Measurements from ENCODE around the gene GMDS. TPM values are rescaled to one million over a fixed set of nuclear protein-coding genes. Genes with fewer than 3 reads are reported as not detected.
"Not testable (repeated sequence)": the region's sequence is repeated elsewhere in the genome, so short reads cannot be mapped to it uniquely, and the experiment has no call there.

Gene GMDS
- total and polyA plus RNA-seq, 2 donors, result 19.9 to 28.4 TPM

- no peak overlapping the region for H3K27ac ChIP-seq (ENCODE audit: low read depth in 1 of 2, low read length in 1 of 2)
- H3K4me3 ChIP-seq (ENCODE audit: low read length in 2 of 2), result no peak overlapping the region
- H3K9me3 ChIP-seq (ENCODE audit: control insufficient read depth in 2 of 2, insufficient read depth in 1 of 2, low read length in 1 of 2), result peaks cover 0 to 8% of the 10 kb centered on the region in 2 donors
- no peaks in the 10 kb centered on the region for H3K27me3 ChIP-seq (ENCODE audit: control insufficient read depth in 2 of 2, insufficient read depth in 1 of 2, low read length in 1 of 2)
- no peaks in the 10 kb centered on the region for H3K36me3 ChIP-seq (ENCODE audit: control insufficient read depth in 2 of 2, insufficient read depth in 2 of 2, low read length in 1 of 2)
- no peaks in the 10 kb centered on the region for H3K4me1 ChIP-seq (ENCODE audit: control insufficient read depth in 2 of 2, insufficient read depth in 2 of 2, low read length in 2 of 2)
- WGBS, result 95% methylated on average over 10 of the region's 10 CpGs
- no peak for DNase-seq (ENCODE audit: low read depth in 6 of 9, low spot score in 9 of 9)
Measured at GRCh38 chr6:1695546-1696462, 549.6 kb downstream of the GMDS start.

DNA sequence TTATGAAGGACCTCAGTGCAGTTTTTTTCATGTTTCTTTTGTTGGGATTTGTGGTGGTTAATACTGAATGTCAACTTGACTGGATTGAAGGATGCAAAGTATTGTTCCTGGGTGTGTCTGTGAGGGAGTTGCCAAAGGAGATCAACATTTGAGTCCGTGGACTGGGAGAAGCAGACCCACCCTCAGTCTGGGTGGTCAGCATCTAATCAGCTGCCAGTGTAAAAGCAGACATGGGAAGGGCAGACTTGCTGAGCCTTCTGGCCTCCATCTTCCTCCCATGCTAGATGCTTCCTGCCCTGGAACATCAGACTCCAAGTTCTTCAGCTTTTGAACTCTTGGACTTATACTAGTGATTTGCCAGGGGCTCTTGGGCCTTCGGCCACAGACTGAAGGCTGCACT, 553.6 kb downstream of the GMDS start:
- not testable (repeated sequence) for H3K4me3 ChIP-seq (ENCODE audit: low read length in 2 of 2); H3K4me1 ChIP-seq (ENCODE audit: control insufficient read depth in 2 of 2, insufficient read depth in 2 of 2, low read length in 2 of 2); H3K27me3 ChIP-seq (ENCODE audit: control insufficient read depth in 2 of 2, insufficient read depth in 1 of 2, low read length in 1 of 2); DNase-seq (ENCODE audit: low read depth in 6 of 9, low spot score in 9 of 9); H3K27ac ChIP-seq (ENCODE audit: low read depth in 1 of 2, low read length in 1 of 2); H3K9me3 ChIP-seq (ENCODE audit: control insufficient read depth in 2 of 2, insufficient read depth in 1 of 2, low read length in 1 of 2); H3K36me3 ChIP-seq (ENCODE audit: control insufficient read depth in 2 of 2, insufficient read depth in 2 of 2, low read length in 1 of 2)
- 98% methylated on average over 2 of the region's 2 CpGs for WGBS

DNA sequence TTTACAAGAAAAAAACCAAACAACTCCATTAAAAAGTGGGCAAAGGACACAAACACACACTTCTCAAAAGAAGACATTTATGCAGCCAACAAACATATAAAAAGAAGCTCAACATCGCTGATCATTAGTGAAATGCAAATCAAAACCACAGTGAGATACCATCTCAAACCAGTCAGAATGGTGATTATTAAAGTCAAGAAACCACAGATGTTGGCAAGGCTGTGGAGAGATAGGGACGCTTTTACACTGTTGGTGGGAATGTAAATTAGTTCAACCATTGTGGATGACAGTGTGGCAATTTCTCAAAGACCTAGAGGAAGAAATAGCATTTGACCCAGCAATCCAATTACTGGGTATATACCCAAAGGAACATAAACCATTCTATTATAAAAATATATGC, 554.7 kb downstream of the GMDS start:
- H3K9me3 ChIP-seq (ENCODE audit: control insufficient read depth in 2 of 2, insufficient read depth in 1 of 2, low read length in 1 of 2); H3K36me3 ChIP-seq (ENCODE audit: control insufficient read depth in 2 of 2, insufficient read depth in 2 of 2, low read length in 1 of 2); H3K4me3 ChIP-seq (ENCODE audit: low read length in 2 of 2); H3K27ac ChIP-seq (ENCODE audit: low read depth in 1 of 2, low read length in 1 of 2); H3K4me1 ChIP-seq (ENCODE audit: control insufficient read depth in 2 of 2, insufficient read depth in 2 of 2, low read length in 2 of 2); H3K27me3 ChIP-seq (ENCODE audit: control insufficient read depth in 2 of 2, insufficient read depth in 1 of 2, low read length in 1 of 2); DNase-seq (ENCODE audit: low read depth in 6 of 9, low spot score in 9 of 9): not testable (repeated sequence)
- 88% methylated on average over 2 of the region's 2 CpGs for WGBS

GRCh38 chr6:1689141-1689540, 556.3 kb downstream of the GMDS start:
- DNase-seq (ENCODE audit: low read depth in 6 of 9, low spot score in 9 of 9), result no peak
- H3K4me1 ChIP-seq (ENCODE audit: control insufficient read depth in 2 of 2, insufficient read depth in 2 of 2, low read length in 2 of 2), result peaks cover 0 to 2% of the 10 kb centered on the region in 2 donors
- H3K27me3 ChIP-seq (ENCODE audit: control insufficient read depth in 2 of 2, insufficient read depth in 1 of 2, low read length in 1 of 2), result no peaks in the 10 kb centered on the region
- H3K4me3 ChIP-seq (ENCODE audit: low read length in 2 of 2), result no peak overlapping the region
- peaks cover 0 to 5% of the 10 kb centered on the region in 2 donors for H3K9me3 ChIP-seq (ENCODE audit: control insufficient read depth in 2 of 2, insufficient read depth in 1 of 2, low read length in 1 of 2)
- WGBS, result 41% methylated on average over 1 of the region's 1 CpG
- no peak overlapping the region for H3K27ac ChIP-seq (ENCODE audit: low read depth in 1 of 2, low read length in 1 of 2)
- H3K36me3 ChIP-seq (ENCODE audit: control insufficient read depth in 2 of 2, insufficient read depth in 2 of 2, low read length in 1 of 2), result no peaks in the 10 kb centered on the region

DNA sequence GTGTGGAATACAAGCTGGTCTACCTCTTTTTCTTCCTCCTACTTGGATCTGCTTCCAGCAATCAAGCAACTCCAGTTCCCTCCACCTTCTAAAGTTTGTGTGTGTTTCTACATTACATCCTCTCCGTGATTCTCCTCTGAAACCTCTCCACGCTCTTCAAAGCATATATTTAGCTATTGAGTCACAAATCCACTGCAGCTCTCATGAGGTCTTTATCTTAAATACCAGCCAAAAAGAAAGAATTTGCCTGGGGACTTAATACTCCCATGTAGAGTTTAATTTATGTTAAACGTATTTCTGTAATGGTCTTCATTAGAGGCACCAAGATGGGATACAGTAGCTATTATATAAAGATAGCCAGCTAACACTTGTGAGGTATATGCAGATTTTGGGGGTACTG, 557.0 kb downstream of the GMDS start:
- no peak for DNase-seq (ENCODE audit: low read depth in 6 of 9, low spot score in 9 of 9)
- Histone ChIP-seq H3K4me1 (ENCODE audit: control insufficient read depth in 2 of 2, insufficient read depth in 2 of 2, low read length in 2 of 2) (peaks cover 0 to 2% of the 10 kb centered on the region in 2 donors), H3K27ac (ENCODE audit: low read depth in 1 of 2, low read length in 1 of 2) (no peak overlapping the region), H3K4me3 (ENCODE audit: low read length in 2 of 2) (no peak overlapping the region), H3K36me3 (ENCODE audit: control insufficient read depth in 2 of 2, insufficient read depth in 2 of 2, low read length in 1 of 2) (no peaks in the 10 kb centered on the region), H3K27me3 (ENCODE audit: control insufficient read depth in 2 of 2, insufficient read depth in 1 of 2, low read length in 1 of 2) (no peaks in the 10 kb centered on the region), H3K9me3 (ENCODE audit: control insufficient read depth in 2 of 2, insufficient read depth in 1 of 2, low read length in 1 of 2) (peaks cover 0 to 5% of the 10 kb centered on the region in 2 donors)
- WGBS, result 99% methylated on average over 3 of the region's 3 CpGs

DNA sequence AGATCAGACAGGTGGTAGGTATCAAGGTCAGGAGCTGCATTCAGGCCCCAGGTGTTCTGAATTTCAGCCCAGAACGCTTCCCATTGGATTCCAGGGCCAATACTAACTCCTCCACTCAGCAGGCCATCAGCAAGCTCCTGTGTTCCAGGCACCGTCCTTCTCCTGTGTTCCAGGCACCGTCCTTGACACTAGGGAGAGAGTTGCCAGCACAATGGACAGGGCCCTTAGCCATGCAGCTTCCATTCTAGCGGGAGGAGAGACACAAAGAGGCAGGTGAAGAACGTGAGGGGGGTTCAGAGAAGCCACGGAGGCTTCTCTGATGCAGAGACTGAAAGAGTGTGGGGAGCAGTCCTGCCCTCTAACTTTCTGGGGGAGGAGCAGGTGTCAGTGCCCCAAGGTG, 558.0 kb downstream of the GMDS start:
- no peaks in the 10 kb centered on the region for H3K27me3 ChIP-seq (ENCODE audit: control insufficient read depth in 2 of 2, insufficient read depth in 1 of 2, low read length in 1 of 2)
- no peak for DNase-seq (ENCODE audit: low read depth in 6 of 9, low spot score in 9 of 9)
- no peaks in the 10 kb centered on the region for H3K36me3 ChIP-seq (ENCODE audit: control insufficient read depth in 2 of 2, insufficient read depth in 2 of 2, low read length in 1 of 2)
- H3K9me3 ChIP-seq (ENCODE audit: control insufficient read depth in 2 of 2, insufficient read depth in 1 of 2, low read length in 1 of 2), result no peaks in the 10 kb centered on the region
- no peak overlapping the region for H3K27ac ChIP-seq (ENCODE audit: low read depth in 1 of 2, low read length in 1 of 2)
- WGBS, result 86% methylated on average over 6 of the region's 6 CpGs
- no peak overlapping the region for H3K4me3 ChIP-seq (ENCODE audit: low read length in 2 of 2)
- peaks cover 0 to 2% of the 10 kb centered on the region in 2 donors for H3K4me1 ChIP-seq (ENCODE audit: control insufficient read depth in 2 of 2, insufficient read depth in 2 of 2, low read length in 2 of 2)

DNA sequence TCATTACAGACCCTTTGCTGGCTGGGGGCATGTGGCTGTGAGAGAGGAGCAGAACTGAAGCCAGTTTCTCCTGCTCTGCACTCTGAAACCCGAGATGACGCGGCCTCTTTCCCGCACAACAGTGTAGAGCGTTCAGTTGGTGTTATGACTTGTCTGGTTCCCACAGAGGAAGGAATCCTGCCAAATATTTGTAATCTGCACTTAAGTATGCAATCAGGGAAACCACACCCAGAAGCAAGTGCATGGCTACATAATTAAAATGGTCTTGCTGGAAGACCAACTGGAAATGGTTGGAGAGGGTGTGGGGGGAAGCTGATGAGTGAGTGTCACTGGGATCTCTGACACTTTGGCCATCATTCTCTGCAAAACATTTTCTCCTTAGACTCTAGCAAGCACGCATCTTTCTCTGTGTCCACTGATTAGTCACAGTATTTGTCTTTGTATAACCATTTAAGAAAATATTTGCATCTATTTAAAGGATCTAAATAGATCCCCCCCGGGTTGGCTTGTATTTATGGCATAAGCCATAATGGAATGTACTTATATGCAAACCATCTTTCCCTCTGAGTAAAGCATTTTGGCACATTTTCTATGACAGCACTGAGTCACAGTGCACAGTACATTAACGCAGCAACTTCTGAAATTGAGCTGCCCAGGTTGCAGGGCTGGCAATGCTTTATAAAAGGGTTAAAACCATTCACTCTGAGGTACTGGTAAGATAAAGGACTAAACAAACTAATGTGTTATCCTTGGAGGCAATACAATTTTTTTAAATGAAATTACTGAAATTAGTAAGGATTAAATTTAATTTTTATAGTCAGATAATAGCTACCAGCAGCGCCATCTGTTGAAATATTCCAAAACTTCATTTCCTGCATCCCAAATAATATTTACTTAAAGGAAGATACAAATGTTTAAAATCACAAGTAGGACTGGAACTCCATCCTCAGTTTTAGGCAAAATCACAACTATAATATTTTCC, 559.0 kb downstream of the GMDS start:
- no peaks in the 10 kb centered on the region for H3K27me3 ChIP-seq (ENCODE audit: control insufficient read depth in 2 of 2, insufficient read depth in 1 of 2, low read length in 1 of 2)
- H3K4me3 ChIP-seq (ENCODE audit: low read length in 2 of 2), result no peak overlapping the region
- no peak overlapping the region for H3K27ac ChIP-seq (ENCODE audit: low read depth in 1 of 2, low read length in 1 of 2)
- peaks cover 0 to 2% of the 10 kb centered on the region in 2 donors for H3K4me1 ChIP-seq (ENCODE audit: control insufficient read depth in 2 of 2, insufficient read depth in 2 of 2, low read length in 2 of 2)
- H3K9me3 ChIP-seq (ENCODE audit: control insufficient read depth in 2 of 2, insufficient read depth in 1 of 2, low read length in 1 of 2), result no peaks in the 10 kb centered on the region
- WGBS, result 92% methylated on average over 9 of the region's 9 CpGs
- peak in 1 of 9 donors; percentile 28 for DNase-seq (ENCODE audit: low read depth in 6 of 9, low spot score in 9 of 9)
- H3K36me3 ChIP-seq (ENCODE audit: control insufficient read depth in 2 of 2, insufficient read depth in 2 of 2, low read length in 1 of 2), result no peaks in the 10 kb centered on the region

GRCh38 chr6:1679688-1680068, 565.7 kb downstream of the GMDS start:
- WGBS, result 90% methylated on average over 2 of the region's 2 CpGs
- H3K27ac ChIP-seq (ENCODE audit: low read depth in 1 of 2, low read length in 1 of 2), result peak overlapping the region in 1 of 2 donors; percentile 24

More at GRCh38 chr6:1679688-1680068, 565.7 kb downstream of the GMDS start:
- peaks cover 0 to 2% of the 10 kb centered on the region in 2 donors for H3K4me1 ChIP-seq (ENCODE audit: control insufficient read depth in 2 of 2, insufficient read depth in 2 of 2, low read length in 2 of 2)
- no peak overlapping the region for H3K4me3 ChIP-seq (ENCODE audit: low read length in 2 of 2)
- DNase-seq (ENCODE audit: low read depth in 6 of 9, low spot score in 9 of 9), result no peak
- H3K36me3 ChIP-seq (ENCODE audit: control insufficient read depth in 2 of 2, insufficient read depth in 2 of 2, low read length in 1 of 2), result no peaks in the 10 kb centered on the region
- no peaks in the 10 kb centered on the region for H3K9me3 ChIP-seq (ENCODE audit: control insufficient read depth in 2 of 2, insufficient read depth in 1 of 2, low read length in 1 of 2)
- H3K27me3 ChIP-seq (ENCODE audit: control insufficient read depth in 2 of 2, insufficient read depth in 1 of 2, low read length in 1 of 2), result no peaks in the 10 kb centered on the region
